Measurements from ENCODE around the gene TMEM258.

TMEM258 gene

DNA sequence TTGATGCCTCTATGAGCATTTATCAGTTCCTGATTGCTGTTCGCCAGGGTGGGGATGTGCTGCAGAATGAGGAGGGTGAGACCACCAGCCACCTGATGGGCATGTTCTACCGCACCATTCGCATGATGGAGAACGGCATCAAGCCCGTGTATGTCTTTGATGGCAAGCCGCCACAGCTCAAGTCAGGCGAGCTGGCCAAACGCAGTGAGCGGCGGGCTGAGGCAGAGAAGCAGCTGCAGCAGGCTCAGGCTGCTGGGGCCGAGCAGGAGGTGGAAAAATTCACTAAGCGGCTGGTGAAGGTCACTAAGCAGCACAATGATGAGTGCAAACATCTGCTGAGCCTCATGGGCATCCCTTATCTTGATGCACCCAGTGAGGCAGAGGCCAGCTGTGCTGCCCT lies 3.1 kb upstream of the TMEM258 start:
- no peak for DNase-seq (ENCODE audit: low read depth)

DNA sequence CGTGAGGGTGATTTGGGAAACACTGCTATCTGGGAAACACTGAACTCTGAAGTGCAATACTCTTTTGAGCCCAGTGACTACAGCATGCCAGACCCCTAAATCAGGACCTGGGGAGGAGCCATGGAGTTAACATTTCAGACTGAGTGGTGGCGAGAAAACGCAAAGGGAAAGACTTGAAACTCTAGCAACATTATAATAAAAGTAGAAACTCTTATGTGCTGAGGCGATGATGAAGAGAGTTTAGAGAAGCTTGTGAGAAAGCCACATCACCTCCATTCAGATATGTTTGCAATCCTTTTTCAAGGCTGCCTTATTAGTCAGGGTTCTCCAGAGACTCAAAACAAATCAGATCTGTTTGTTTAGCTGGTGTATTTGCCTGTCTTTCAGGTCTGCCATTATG lies 2.2 kb upstream of the TMEM258 start:
- DNase-seq (ENCODE audit: low read depth), result no peak

GRCh38 chr11:61793829-61794204 lies 1.4 kb upstream of the TMEM258 start:
- no peak for DNase-seq (ENCODE audit: low read depth)

DNA sequence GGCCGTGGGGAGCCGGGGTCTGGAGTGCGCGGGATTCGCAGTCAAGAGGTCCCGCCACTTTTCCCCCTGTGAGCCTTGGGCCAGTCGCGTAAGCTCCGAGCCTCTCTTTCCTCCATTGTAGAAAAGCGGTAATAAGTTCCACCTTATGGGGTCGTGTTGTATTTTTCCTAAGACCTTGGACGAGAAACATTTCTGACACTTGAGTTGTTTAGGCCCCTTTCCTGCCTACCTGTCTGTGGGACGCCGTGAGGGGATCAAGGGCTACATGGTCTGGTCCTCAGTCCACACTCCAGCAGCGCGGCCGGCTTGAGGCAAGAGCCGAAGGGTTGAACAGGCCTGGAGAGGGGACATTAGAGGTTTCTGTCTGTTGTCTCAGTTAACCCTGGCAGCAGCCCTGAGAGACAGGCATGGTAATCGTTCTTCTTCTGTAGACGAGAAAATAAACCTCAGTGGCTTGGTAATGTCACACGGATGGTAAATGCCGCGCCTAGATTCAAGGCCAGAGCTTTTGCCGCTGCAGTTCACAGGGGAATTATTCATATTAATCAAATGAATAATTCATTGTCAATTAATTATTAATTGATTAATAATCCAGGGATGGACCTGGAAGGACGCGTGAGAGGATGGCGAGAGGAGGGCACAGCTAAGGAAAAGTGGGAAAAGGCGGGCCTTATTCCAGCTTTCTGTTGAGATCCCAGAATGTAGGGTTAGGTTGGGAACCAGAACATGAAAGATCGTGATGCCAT lies 857 bp upstream of the TMEM258 start:
- DNase-seq (ENCODE audit: low read depth), result no peak

DNA sequence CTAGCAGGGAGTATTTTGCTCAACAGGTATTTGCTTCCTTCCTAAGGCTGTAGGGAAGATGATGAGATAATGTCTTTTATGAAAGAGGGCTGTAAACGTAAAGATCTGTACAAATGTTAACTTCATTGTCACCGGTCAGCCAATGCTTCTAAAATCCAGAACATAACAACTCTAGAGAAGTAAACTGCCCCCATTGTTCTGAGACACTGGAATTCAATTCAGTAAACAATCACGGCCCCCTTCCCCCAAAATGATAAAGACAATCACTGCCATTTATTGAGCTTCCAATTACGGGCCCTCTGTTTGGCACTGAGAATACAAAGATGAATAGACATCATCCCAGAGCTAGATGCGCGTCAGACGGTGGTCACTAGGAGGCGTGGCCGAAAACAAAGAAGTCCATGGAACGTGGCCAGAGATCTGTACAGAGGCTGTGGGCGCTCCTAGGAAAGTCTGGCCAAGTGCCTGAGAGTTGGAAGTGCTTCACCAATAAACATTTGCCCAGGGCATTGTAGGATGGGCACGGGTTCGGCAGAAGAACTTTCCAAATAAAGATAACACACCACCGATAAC lies 576 bp downstream of the TMEM258 start:
- no peak for DNase-seq (ENCODE audit: low read depth)

DNA sequence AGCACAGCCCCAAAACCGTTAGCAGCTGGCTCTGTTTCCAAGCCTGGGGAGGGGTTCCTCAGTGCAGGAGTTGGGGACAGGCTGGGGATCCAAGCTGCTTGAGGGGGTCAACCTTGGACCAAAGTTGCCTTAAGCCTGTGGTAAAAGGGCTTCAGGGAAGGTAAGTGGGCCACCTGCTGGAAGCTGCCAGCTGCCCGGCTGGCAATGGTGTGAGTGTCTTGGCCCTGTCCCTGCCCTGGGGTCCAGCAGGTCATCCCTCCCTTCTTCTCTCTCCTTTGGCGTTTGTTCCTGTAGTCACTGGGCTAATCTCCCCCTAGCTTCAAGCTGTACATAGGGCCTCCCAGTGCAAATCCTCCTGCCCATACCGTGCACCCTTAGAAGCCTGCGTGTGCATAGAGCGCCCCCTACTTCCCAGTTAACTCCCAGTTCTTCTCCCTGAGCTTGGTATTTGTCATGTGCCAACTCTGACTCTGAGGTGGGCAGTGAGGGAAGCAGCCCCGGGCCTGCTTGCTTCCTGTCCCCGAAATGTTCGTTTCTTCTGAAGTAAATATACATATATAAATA lies 4.4 kb downstream of the TMEM258 start:
- no peak for DNase-seq (ENCODE audit: low read depth)

DNA sequence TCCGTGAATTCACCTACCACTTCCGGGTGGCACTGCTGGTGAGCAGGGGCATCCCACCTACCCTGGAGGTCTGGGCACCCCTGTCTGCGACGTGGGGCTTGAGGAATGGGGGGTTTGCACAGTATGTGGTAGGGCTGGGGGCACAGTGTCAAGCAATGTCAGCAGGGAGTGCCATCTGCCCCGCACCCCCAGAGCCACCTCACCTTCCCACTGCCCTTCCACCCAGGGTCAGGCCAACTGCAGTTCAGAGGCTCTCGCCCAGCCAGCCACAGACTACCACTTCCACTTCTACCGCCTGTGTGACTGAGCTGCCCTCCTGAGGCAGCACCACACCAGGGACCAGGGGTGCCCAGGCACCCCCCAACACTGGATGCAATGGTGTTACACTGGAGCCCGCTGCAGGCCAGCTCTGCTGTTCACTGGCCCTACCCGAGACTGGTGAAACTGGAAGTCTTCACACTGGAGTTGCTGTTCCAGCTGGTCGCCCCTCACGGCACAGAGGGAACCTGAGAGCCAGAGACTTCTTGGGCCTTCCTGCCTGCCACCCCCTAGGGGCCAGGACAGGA lies 6.5 kb downstream of the TMEM258 start:
- no peak for DNase-seq (ENCODE audit: low read depth)

GRCh38 chr11:61784506-61784805 lies 7.9 kb downstream of the TMEM258 start:
- no peak for DNase-seq (ENCODE audit: low read depth)

GRCh38 chr11:61783717-61784505 lies 8.5 kb downstream of the TMEM258 start:
- DNase-seq (ENCODE audit: low read depth), result no peak

GRCh38 chr11:61782841-61783240 lies 9.6 kb downstream of the TMEM258 start:
- DNase-seq (ENCODE audit: low read depth), result no peak

- DNase-seq (ENCODE audit: low read depth), result no peak
Observed at GRCh38 chr11:61782299-61782698, 10.1 kb downstream of the TMEM258 start.

- no peak for DNase-seq (ENCODE audit: low read depth)
Observed at GRCh38 chr11:61781585-61781984, 10.8 kb downstream of the TMEM258 start.

- no peak for DNase-seq (ENCODE audit: low read depth)
Observed at GRCh38 chr11:61780581-61781162, 11.7 kb downstream of the TMEM258 start.

GRCh38 chr11:61779666-61780525 lies 12.5 kb downstream of the TMEM258 start:
- no peak for DNase-seq (ENCODE audit: low read depth)

DNA sequence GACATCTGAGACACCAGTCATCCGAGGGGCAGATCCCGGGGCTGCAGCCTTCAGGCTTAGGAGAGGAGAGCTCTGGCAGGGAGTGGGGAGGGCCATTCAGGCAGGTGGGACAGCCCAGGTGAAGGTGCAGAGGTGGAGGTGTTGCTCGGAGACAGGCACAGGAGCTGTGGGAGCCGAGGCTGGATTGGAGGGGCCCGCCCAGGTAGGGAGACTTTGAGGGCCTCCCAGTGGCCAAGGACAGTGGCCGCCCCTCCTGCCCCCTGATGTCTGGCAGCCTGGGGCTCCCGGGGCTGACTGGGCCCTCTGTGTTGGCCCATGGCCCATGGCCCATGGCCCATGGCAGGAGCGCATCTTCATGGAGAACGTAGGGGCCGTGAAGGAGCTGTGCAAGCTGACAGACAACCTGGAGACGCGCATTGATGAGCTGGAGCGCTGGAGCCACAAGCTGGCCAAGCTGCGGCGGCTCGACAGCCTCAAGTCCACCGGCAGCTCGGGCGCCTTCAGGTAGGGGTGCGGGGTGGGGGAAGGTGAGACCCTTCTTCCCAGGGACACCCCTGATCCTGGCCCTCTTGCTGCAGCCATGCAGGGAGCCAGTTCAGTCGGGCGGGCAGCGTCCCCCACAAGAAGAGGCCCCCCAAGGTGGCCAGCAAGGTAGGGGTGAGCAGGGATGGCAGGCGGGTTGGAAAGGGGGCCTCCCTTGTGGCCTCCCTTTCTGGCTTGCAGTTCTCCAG lies 13.3 kb downstream of the TMEM258 start:
- no peak for DNase-seq (ENCODE audit: low read depth)

DNA sequence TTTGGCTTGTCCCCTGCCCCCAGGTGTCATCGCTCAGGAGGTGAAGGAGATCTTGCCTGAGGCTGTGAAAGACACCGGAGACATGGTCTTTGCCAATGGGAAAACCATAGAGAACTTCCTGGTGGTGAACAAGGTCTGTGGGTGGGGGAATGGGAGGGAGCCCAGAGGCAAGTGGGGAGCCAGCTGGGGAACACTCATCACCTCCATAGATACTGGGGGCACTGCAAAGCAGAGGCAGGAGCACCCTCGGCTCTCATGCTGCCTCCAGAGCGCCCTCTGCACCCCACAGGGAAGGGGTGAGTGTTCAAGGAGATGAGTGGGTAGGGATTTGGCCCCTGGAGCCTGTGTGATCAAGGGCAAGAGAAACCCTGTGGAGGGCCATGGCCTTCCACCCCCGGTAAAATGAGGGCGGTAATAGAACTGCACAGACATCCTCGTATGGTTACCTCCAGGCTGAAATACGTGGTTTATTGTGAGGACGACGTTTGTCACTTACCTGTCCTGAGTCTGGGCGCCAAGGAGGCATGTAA lies 14.0 kb downstream of the TMEM258 start:
- DNase-seq (ENCODE audit: low read depth), result no peak

GRCh38 chr11:61777234-61778090 lies 14.9 kb downstream of the TMEM258 start:
- DNase-seq (ENCODE audit: low read depth), result peak; percentile 54

- DNase-seq (ENCODE audit: low read depth), result peak; percentile 41
Observed at GRCh38 chr11:61776561-61777075, 15.8 kb downstream of the TMEM258 start.
